ENCODE measurements around the gene MINPP1.
A peak's percentile ranks its signal among the peaks of the same experiment; 100 is the strongest.
"Not testable (repeated sequence)": the region's sequence is repeated elsewhere in the genome, so short reads cannot be mapped to it uniquely, and the experiment has no call there.

The MINPP1 gene, protein sequence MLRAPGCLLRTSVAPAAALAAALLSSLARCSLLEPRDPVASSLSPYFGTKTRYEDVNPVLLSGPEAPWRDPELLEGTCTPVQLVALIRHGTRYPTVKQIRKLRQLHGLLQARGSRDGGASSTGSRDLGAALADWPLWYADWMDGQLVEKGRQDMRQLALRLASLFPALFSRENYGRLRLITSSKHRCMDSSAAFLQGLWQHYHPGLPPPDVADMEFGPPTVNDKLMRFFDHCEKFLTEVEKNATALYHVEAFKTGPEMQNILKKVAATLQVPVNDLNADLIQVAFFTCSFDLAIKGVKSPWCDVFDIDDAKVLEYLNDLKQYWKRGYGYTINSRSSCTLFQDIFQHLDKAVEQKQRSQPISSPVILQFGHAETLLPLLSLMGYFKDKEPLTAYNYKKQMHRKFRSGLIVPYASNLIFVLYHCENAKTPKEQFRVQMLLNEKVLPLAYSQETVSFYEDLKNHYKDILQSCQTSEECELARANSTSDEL

DNA sequence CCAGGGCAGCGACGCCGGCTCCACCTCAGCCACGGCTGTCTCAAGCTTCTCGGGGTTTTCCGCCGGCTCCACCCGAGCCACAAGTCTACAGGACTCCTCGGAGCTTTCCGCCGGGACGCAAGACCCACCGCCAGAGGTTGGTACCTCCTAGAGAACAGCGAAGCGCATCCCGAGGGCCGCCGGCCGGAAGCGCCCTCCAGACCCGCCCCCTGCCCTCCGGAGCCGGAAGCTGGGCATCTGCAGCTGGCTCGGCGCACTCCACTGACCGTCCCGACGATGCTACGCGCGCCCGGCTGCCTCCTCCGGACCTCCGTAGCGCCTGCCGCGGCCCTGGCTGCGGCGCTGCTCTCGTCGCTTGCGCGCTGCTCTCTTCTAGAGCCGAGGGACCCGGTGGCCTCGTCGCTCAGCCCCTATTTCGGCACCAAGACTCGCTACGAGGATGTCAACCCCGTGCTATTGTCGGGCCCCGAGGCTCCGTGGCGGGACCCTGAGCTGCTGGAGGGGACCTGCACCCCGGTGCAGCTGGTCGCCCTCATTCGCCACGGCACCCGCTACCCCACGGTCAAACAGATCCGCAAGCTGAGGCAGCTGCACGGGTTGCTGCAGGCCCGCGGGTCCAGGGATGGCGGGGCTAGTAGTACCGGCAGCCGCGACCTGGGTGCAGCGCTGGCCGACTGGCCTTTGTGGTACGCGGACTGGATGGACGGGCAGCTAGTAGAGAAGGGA lies at the start of gene MINPP1:
Gene MINPP1, plus strand, starts transcription at position 254 of the 726 bp plus-strand sequence. Its CDS starts 23 bp downstream, at position 277.
- DNase-seq, result peak; percentile 85

DNA sequence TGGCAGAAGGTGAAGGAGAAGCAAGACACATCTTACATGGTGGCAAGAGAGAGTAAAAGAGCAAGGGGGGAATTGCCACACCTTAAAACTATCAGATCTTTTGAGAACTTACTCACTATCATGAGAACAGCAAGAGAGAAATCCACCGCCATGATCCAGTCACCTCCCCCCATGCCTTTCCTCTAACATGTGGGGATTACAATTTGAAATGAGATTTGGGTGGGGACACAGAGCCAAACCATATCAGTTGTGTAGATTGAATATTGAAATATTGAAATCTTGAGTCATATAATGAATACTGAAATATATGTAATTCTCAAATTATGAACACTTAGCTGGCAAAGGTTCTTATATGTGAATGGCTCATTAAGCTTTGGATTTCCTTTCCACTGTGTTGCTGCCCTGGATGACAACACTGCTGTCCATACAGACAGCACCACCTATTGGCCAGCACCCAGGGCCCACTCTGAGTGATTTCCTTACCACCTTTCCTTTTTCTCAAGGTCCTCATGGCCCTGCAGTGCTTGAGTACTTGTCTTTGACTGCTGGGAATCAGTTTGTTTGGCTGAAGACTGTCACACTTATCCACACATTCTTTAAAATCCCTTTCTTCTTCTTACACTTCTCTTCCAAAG lies 48.0 kb upstream of the MINPP1 start:
- DNase-seq, result not testable (repeated sequence)

DNA sequence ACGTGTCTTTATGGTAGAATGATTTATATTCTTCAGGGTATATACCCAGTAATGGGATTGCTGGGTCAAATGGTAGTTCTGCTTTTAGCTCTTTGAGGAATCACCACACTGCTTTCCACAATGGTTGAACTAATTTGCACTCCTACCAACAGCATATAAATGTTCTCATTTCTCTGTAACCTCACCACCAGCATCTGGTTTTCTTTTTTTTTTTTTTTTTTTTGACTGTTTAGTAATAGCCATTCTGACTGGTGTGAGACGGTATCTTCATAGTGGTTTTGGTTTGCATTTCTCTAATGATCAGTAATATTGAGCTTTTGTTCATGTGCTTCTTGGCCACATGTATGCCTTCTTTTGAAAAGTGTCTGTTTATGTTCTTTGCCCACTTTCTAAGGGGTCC lies 42.9 kb upstream of the MINPP1 start:
- DNase-seq, result not testable (repeated sequence)

DNA sequence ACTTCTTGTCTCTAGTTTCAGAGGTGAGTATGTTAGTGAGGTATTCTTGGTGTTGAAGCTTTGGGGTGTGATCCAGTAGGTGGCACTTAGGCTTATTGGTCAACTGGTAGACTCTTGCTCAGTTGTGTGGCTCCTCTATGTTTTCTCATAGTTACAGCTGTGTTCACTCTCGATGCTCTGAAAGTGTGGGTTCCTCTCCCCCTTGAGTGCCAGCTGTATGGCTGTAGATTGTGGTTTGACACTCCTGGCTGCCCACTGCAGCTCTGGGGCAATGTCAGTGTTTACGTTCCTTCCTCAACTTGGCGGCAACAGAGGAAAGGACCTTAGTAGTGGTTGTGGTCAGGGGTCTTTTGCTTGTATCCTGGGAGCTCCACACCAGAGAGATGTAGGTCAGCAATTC lies 37.8 kb upstream of the MINPP1 start:
- not testable (repeated sequence) for DNase-seq

DNA sequence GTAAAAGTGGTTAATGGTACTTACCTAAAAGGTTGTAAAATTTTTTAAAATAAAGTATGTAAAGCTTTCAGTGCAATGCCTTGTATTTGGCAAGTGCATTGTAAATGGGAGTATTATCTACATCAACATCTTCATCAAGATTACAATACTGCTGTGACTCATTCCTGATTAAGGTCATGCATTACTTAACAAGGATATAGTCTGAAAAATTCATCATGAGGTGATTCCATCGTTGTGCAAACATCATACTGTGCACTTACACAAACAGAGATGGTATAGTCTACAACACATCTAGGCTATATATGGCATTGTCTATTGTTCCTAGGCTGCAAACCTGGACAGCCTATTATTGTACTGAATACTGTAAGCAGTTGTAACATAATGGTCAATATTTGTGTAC lies 16.0 kb upstream of the MINPP1 start:
- DNase-seq, result peak; percentile 40

DNA sequence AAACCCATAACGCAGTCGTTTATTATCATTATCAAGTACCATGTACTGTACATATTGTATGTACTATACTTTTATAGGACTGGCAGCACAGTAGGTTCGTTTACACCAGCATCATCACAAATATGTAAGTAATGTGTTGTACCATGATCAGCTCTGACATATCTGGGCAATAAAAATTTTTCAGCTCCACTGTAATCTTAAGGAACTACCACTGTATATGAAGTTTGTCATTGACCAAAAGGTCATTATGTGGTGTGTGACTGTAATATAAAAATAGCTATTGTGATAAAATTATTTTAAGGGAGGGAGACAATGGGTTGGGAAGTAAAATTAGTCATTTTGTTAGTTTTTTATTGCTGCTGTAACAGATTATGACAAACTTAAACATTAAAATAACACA lies 14.4 kb upstream of the MINPP1 start:
- DNase-seq, result not testable (repeated sequence)

DNA sequence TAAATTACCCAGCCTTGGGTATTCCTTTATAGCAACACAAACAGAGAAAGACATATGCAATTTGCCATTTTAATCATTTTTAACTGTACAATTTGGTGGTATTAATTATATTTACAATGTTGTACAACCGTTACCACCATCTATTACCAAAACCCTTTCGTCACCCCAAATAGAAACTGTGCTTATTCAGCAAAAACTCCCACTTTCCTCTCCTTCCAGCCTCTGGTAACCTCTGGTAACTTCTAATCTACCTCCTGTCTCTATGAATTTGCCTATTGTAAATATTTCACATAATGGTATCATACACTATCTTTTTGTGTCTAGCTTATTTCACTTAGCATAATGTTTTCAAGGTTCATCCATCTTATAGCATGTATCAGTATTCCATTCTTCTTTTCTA lies 12.2 kb upstream of the MINPP1 start:
- DNase-seq, result not testable (repeated sequence)

DNA sequence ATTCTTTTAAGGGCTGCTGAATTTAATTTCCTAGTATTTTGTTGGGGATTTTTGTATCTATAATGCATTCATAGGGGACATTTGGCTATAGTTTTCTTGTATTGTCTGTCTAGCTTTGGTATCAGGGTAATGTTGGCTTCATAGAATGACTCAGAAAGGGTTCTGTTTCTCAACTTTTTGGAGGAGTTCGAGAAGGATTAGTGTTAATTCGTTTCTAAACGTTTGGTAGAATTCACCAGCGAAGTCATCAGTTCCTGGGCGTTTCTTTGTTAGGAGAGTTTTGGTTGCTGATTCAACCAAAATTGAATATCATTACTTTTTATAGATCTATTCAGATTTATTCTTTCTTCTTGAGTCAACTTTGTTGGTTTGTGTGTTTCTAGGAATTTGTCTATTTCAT lies 9.2 kb upstream of the MINPP1 start:
- DNase-seq, result not testable (repeated sequence)

DNA sequence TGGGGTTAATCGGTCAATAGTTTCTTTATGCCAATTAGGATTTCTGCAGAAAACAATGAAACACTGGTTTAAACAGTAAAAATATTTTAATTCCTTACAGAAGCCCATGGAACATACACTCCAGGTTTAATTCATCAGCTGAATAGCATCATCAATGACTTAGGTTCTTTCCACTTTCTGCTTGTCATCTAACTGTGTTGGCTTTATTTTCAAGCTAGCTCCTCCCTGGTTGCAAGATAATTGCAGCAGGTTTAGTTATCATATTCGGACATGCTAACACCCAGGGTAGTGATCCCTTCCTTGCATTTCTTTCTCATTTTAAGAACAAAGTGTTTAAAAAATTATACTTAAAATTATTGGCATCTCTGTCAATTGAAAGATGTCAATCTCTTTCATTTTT lies 7.3 kb upstream of the MINPP1 start:
- not testable (repeated sequence) for DNase-seq

DNA sequence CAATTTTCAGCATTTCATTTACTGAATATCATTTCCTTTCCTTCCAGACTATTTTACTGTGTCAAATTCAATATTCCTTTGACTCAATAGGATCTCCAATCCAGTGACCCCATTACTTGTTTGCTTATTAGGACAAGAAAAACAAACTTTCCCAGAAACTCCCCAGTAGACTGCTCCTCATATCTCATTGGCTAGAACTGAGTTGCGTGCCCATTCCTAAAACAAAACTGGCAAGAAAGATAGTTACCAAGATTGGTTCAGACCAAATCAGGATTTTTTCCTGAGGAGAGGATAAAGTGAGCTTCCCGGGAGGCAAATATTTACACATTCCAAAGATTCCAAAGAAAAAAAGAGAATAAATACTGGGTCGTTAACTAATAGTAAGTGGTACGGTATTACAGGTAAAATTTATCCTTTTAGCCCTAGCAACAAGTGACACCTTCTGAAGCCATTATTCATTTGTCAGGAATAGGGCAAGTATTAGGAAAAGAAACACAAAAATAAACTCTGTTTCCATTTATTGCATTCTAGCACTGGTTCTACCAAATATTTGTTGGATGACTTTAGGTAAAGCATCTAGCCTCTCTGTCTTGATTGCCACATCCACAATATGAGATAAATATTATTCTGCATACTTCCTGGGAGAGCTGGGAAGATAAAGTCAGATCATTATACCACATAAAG lies 6.4 kb upstream of the MINPP1 start:
- not testable (repeated sequence) for DNase-seq

DNA sequence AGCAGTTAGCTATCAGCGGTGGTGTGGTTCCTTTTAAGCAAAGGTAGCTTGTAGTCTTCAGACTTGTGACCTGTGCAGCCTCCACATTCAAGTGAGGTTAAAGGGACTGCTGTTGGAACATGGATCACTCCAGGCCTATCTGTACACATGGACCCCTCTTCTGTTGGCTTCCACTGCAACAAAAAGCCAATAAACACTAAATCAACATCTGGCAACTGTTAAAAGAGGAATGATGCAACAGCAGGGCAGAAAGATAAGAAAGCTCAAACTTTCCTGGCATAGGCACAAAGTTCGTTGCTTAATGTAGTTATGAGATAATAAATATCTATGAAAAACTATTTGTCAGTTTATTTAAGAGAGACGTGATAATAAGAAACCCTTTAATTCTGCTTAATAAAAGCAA lies 4.0 kb upstream of the MINPP1 start:
- no peak for DNase-seq

DNA sequence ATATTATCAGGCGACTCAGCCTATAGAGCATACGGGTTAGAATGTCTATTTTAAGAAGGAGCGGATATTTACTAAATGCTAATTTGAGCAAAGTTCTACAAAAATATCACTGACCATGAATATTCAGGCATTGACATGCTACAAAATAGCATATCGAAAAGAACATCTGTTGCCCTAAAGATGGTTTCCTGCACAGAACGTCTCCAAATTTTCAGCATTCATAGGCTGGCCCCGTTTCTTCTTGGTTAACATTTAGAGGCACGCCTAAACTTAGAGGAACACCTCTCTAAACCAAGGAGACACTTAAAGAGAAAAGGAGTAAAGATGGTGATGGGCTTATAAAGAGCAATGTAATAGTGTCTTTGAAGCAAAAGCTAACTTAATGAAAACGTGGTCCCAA lies 1.3 kb upstream of the MINPP1 start:
- DNase-seq, result no peak

DNA sequence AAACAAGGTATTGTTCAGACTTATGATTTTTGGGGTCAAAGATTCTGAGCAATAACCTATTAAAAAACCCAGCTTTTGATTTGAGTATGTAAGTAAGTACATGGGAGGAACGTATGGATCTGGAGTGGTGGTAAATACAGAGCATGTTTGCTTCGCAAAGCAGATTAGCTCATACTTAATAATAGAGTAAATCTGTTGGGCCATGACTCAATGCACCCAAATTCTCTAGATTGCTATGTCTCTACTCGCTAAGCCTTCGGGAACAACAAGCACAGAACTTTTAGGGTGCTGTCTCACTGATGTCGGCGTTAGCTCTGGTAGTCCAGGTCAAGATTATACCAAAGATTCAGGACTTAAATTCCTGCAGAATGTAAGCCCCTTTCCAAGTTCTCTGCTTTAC lies 807 bp upstream of the MINPP1 start:
- no peak for DNase-seq

DNA sequence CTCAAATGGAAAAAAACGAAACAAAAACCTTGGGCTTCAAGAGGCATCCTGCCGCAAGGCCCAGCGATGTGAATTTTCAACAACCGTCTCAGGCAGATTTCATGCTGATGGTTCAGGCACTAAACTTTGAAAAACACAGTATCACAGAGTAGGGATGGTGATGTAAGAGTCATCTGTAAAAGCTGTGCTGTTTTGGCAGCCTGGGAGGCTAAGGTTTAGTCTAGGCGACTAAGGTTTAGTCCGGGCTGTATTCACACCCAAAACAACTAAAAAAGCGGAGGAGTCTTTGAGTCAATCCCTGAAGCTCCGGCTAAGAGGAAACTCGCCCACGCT lies 420 bp upstream of the MINPP1 start:
- no peak for DNase-seq

DNA sequence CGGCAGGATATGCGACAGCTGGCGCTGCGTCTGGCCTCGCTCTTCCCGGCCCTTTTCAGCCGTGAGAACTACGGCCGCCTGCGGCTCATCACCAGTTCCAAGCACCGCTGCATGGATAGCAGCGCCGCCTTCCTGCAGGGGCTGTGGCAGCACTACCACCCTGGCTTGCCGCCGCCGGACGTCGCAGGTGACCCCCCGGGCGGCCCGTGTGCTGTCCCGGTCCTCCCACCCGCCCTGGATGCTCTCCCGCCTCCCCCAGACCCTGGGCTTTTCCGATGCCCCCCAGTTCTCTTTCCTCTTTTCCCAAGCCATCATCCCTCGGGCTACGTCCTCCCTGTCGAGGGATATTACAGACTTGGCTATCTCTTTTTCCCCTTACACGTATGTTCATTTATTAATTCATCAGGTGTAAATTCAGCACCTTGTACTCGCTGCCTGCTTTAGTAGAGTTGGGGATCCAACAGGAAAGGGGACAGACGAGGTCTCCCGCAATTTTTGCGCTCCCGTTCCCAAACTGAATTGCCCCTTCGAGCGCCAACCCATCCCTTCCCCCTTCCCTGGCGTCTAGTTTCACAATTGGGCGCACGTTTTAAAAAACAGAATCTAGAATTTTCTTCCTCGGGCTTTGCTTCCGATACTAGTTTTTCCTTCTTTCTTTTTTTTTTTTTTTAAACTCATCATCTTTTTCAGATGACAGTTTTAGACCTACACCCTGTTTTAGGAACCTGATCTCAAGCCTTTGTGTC lies 846 bp downstream of the MINPP1 start:
- peak; percentile 79 for DNase-seq

DNA sequence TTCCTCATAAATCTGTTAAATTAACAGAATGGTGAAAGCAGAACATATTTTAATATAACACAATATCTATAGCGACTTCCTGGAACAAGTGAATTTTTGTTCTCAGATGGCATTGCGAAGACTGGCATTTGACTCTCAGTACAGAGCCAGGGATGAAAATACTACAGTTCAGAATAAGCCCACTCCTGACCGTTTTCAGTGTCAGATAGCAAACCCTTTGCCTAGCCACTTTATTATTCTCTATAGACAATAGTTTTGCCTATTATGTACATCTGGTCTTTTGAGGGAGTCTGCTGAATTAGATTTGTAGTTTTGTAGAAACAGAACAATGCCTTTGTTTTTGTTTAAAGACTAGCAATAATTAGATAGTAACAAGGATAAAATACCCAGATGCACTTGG lies 2.3 kb downstream of the MINPP1 start:
- no peak for DNase-seq

DNA sequence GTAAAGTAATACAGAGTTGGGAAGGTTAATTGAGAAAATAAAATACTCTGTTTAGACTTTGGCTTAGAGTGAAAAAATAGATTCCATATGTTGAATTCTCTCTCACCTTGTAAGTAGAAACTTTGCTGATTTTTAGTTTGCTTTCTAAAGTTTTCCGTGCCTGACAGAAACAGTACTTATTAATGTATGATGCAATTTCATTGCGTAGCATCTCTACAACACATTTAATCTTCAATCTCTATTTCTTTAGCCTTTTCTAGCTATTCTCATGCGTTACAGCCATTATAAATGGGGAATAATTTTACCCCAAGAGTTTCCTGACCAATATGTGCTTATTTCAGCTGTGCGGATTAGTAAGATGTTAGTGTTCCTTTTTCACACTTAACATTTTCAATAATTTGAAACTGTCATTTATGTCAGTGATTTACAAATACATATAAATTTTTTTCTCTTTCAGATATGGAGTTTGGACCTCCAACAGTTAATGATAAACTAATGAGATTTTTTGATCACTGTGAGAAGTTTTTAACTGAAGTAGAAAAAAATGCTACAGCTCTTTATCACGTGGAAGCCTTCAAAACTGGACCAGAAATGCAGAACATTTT lies 3.3 kb downstream of the MINPP1 start:
- no peak for DNase-seq

DNA sequence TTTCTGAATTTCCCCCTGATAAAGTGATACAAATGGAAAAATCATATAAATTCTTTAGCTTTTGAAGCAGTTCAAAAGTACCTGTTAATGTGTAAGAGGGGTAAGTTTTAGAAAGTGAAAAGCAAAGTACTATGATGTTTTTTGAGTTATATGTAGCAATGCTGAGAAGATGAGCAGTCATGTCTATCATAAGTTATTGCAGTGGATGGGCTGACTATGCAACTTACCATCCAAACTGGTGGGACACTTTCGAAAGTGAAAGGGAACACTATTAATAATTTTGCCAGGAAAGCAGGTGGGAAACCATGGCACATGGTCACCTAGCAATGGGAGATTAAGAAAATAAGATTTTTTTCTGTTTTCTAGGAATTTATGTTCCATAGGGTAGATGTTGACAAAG lies 4.1 kb downstream of the MINPP1 start:
- DNase-seq, result no peak

DNA sequence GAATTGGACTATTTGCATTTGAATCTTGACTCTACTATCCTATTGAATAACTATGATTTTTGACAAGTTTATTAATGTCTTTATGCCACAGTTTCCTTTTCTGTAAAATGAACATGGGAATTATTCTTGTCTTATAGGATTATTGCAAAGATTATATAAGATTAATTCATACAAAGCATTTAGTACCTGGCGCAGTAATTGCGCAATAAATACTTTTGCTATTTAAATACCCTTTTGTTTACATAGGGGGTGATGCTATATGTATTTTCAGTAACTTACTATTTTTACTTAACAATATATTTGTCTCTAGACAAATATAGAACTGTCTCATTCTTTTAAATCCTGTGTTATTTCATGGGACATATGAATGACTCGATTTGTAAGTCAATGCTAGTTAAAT lies 5.3 kb downstream of the MINPP1 start:
- DNase-seq, result no peak

DNA sequence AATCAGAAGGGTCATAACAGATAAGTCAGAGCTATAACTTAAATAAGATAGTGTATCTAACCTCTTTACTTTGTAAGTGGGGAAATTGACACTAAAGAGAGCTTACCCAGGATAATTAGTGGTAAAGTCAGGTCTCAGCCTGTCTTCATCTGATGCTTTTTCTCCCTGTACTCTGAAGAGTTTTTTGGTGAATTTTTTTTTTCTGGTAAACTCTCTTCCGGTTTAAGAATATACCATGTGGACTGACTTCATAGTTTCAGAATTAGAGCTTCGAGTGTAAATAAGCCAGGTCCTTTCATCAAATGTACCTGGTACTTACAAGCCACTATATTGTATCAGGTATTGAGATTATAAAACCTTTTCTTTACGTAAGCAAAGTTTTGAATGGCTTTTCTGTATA lies 6.8 kb downstream of the MINPP1 start:
- DNase-seq, result no peak

DNA sequence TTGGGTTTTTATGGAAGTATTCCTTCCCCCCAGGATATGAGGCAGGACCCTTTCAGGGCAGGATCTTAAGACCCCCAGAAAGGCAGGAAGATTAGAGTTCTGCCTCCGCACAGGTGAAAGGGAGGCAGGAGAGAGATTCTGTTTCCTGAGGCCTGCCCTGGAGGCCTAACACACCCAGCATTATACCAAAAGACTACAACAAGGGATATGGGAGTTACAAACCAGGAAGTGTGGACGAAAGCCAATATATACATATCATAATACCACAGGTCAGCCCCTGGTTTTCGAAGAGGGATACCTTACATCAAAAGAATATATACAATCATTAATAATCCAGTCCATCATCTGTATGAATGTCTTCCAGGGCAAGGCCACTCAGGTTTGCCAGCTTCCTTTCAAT lies 14.2 kb downstream of the MINPP1 start:
- no peak for DNase-seq

DNA sequence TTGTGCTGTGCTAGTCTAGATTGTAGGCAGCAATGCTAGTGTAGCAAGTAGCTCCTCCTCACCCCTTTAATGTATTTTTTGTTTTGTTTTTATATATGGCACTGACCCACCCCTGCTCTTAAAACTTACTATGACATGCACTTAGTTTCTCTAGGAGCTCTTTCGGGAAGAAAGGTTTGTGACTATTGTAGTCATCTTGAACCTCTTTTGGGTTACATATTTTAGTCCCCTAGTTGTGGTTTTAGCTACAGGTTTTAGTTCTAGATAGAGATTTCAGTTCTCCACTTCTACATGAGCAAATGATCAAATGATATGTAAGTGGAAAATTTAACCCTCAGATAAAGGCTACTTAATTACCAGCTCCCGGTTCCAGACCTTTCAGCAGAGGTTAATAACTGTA lies 14.9 kb downstream of the MINPP1 start:
- DNase-seq, result no peak
